GM18870 (cell line): ENCODE data around the gene CT45A5.
"Not testable (repeated sequence)": the region's sequence is repeated elsewhere in the genome, so short reads cannot be mapped to it uniquely, and the experiment has no call there.

ENCODE experiments used
- ATAC-seq: cut with Tn5 transposase; IDR thresholded peaks from one replicate; pipeline ENCODE4 v1.9.1; 2021; ENCODE audit warnings: moderate library complexity; ENCODE audit not compliant: unreplicated experiment

CT45A5 gene, protein sequence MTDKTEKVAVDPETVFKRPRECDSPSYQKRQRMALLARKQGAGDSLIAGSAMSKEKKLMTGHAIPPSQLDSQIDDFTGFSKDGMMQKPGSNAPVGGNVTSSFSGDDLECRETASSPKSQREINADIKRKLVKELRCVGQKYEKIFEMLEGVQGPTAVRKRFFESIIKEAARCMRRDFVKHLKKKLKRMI

GRCh38 chrX:135785403-135785802, at the start of gene CT45A5:
TSS of gene CT45A5 (minus strand) at chrX:135785503. CDS start at chrX:135781729, 3,774 bp downstream.
- not testable (repeated sequence) for ATAC-seq

GRCh38 chrX:135819912-135820311, 34.6 kb upstream of the CT45A5 start, which contains the start of gene CT45A2:
TSS of gene CT45A2 (minus strand) at chrX:135820012. CDS start at chrX:135816265, 3,747 bp downstream.
- ATAC-seq: not testable (repeated sequence)

GRCh38 chrX:135802687-135803086, 17.4 kb upstream of the CT45A5 start, which contains the start of gene CT45A6:
TSS of gene CT45A6 (minus strand) at chrX:135802787. CDS start at chrX:135798993, 3,794 bp downstream.
- ATAC-seq: not testable (repeated sequence)

DNA sequence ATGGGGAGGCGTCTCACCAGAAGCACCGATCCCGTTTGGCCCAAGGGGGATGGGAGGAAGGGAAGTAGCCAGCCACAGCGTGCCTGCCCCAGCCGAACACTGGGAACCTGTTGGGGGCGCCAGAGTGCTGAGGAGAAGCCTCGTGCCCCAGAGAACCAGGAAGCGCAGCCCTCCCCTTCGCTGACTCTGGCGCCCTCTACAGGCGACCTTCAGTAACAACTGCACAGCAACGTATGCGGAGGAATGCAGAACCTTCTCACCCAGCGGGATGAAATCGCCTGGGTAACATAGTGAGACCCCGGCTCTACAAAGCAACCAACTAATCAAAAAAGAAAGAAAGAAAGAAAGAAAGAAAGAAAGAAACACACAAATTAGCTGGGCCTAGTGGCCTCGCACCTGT, 17.2 kb downstream of the CT45A5 start, which contains the start of gene CT45A3:
TSS of gene CT45A3 (minus strand) at position 101 of the 400 bp plus-strand sequence. CDS start 3,747 bp downstream, outside the sequence.
- ATAC-seq: not testable (repeated sequence)

- not testable (repeated sequence) for ATAC-seq
These were observed 40.6 kb downstream of the CT45A5 start for GRCh38 chrX:135744739-135745138.

- no peak for ATAC-seq
These were observed 44.0 kb downstream of the CT45A5 start for GRCh38 chrX:135741192-135741715.

GRCh38 chrX:135740681-135741149, 44.6 kb downstream of the CT45A5 start:
- ATAC-seq: peak; percentile 63

- ATAC-seq: no peak
These were observed 47.8 kb downstream of the CT45A5 start for GRCh38 chrX:135737366-135738071.

DNA sequence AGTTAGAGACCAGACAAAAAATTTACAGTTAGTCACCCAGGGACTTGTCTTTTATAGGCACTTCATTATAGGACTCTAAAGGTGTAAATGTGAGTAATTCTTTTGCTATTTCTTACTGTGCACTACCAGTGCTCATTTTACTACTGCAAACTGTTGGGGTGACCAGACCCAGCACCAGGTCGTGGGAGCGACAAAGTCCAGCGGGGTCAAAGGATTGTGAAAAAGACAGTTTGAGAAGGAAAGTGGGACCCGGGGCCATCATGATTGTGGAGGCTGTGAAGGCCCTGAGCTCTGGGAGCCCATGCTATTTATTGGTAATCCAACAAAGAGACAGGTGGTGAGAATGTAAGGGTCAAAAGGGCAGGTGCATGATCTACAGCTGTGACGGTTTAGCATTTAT, 50.6 kb downstream of the CT45A5 start:
- not testable (repeated sequence) for ATAC-seq
